ENCODE measurements around the gene LYRM2.

GRCh38 chr6:89539779-89540178 lies 98.8 kb downstream of the LYRM2 start:
- TF ChIP-seq CTCF (IDR thresholded peaks at IDR 0.05; ENCODE audit: low read length) (no peak), EZH2 (optimal IDR thresholded peaks at IDR 0.05; ENCODE audit: low read depth, low read length) (no peak)

Data from MM.1S (cell line).